ENCODE data around the gene KLHL36. TPM values are rescaled to one million over a fixed set of nuclear protein-coding genes. Genes with fewer than 3 reads are reported as not detected.
"Not testable (repeated sequence)": the region's sequence is repeated elsewhere in the genome, so short reads cannot be mapped to it uniquely, and the experiment has no call there.

KLHL36 gene
- polyA plus RNA-seq, 3 donors = 16.1 to 29.2 (median 17.8) TPM

- WGBS, 3 donors = 92 to 95% (median 93%) methylated on average over 4 of the region's 4 CpGs
- no peak overlapping the region for H3K27ac ChIP-seq (ENCODE audit: low read depth, low read length)
Observed at GRCh38 chr16:84680843-84681629, 32.7 kb downstream of the KLHL36 start.

GRCh38 chr16:84683691-84684591 is 35.6 kb downstream of the KLHL36 start:
- 61 to 70% (median 69%) methylated on average over 15 of the region's 15 CpGs for WGBS, 3 donors
- no peak overlapping the region for H3K27ac ChIP-seq (ENCODE audit: low read depth, low read length)

GRCh38 chr16:84684592-84684965 is 36.3 kb downstream of the KLHL36 start:
- H3K27ac ChIP-seq (ENCODE audit: low read depth, low read length) = no peak overlapping the region
- WGBS, 3 donors = 87 to 91% (median 87%) methylated on average over 4 of the region's 4 CpGs

- WGBS, 3 donors = 75 to 80% (median 77%) methylated on average over 8 of the region's 8 CpGs
Observed at GRCh38 chr16:84685210-84685609, 36.9 kb downstream of the KLHL36 start.

GRCh38 chr16:84686707-84687298 is 38.5 kb downstream of the KLHL36 start:
- WGBS, 3 donors = 86 to 88% (median 86%) methylated on average over 6 of the region's 6 CpGs
- no peak overlapping the region for H3K27ac ChIP-seq (ENCODE audit: low read depth, low read length)

More at GRCh38 chr16:84685210-84685609, 36.9 kb downstream of the KLHL36 start:
- no peak overlapping the region for H3K27ac ChIP-seq (ENCODE audit: low read depth, low read length)

GRCh38 chr16:84687715-84688114 is 39.4 kb downstream of the KLHL36 start:
- 66 to 87% (median 73%) methylated on average over 6 of the region's 6 CpGs for WGBS, 3 donors
- H3K27ac ChIP-seq (ENCODE audit: low read depth, low read length) = no peak overlapping the region

- not testable (repeated sequence) for H3K27ac ChIP-seq (ENCODE audit: low read depth, low read length)
- WGBS, 3 donors = 97 to 99% (median 97%) methylated on average over 4 of the region's 4 CpGs
Observed at GRCh38 chr16:84688163-84688562, 39.9 kb downstream of the KLHL36 start.

GRCh38 chr16:84689111-84689510 is 40.8 kb downstream of the KLHL36 start:
- no peak overlapping the region for H3K27ac ChIP-seq (ENCODE audit: low read depth, low read length)
- WGBS, 3 donors = 57 to 71% (median 65%) methylated on average over 8 of the region's 8 CpGs

GRCh38 chr16:84690088-84690819 is 41.9 kb downstream of the KLHL36 start:
- 85 to 92% (median 88%) methylated on average over 6 of the region's 6 CpGs for WGBS, 3 donors
- no peak overlapping the region for H3K27ac ChIP-seq (ENCODE audit: low read depth, low read length)

GRCh38 chr16:84692451-84693214 is 44.3 kb downstream of the KLHL36 start:
- H3K27ac ChIP-seq (ENCODE audit: low read depth, low read length) = no peak overlapping the region
- 39 to 84% (median 40%) methylated on average over 6 of the region's 6 CpGs for WGBS, 3 donors

GRCh38 chr16:84693869-84694268 is 45.6 kb downstream of the KLHL36 start:
- 93 to 96% (median 95%) methylated on average over 10 of the region's 10 CpGs for WGBS, 3 donors
- not testable (repeated sequence) for H3K27ac ChIP-seq (ENCODE audit: low read depth, low read length)

- 88 to 96% (median 96%) methylated on average over 2 of the region's 2 CpGs for WGBS, 3 donors
- no peak overlapping the region for H3K27ac ChIP-seq (ENCODE audit: low read depth, low read length)
Observed at GRCh38 chr16:84694980-84695379, 46.7 kb downstream of the KLHL36 start.

GRCh38 chr16:84699147-84699711 is 50.9 kb downstream of the KLHL36 start:
- 19 to 22% (median 22%) methylated on average over 29 of the region's 29 CpGs for WGBS, 3 donors
- H3K27ac ChIP-seq (ENCODE audit: low read depth, low read length) = no peak overlapping the region

GRCh38 chr16:84699712-84700445 is 51.6 kb downstream of the KLHL36 start, which contains the start of gene USP10:
Gene USP10 (plus strand): TSS chr16:84700000. CDS start chr16:84700091, 91 bp downstream.
- H3K27ac ChIP-seq (ENCODE audit: low read depth, low read length) = peak within 1 kb of the TSS; percentile 43
- 0 to 1% (median 0%) methylated on average over 53 to 97 of the region's 97 CpGs for WGBS, 3 donors

GRCh38 chr16:84700446-84701300 is 52.4 kb downstream of the KLHL36 start:
- 5 to 6% (median 6%) methylated on average over 26 to 28 of the region's 28 CpGs for WGBS, 3 donors
- peak overlapping the region; percentile 43 for H3K27ac ChIP-seq (ENCODE audit: low read depth, low read length)

GRCh38 chr16:84703681-84704080 is 55.4 kb downstream of the KLHL36 start:
- no peak overlapping the region for H3K27ac ChIP-seq (ENCODE audit: low read depth, low read length)
- WGBS, 3 donors = 85 to 95% (median 91%) methylated on average over 10 of the region's 10 CpGs
